ENCODE measurements around the gene TBL3. TPM values are rescaled to one million over a fixed set of nuclear protein-coding genes. Genes with fewer than 3 reads are reported as not detected.

TBL3 gene
- total RNA-seq, 1 experiment from 2014 or later: 73.4 TPM

DNA sequence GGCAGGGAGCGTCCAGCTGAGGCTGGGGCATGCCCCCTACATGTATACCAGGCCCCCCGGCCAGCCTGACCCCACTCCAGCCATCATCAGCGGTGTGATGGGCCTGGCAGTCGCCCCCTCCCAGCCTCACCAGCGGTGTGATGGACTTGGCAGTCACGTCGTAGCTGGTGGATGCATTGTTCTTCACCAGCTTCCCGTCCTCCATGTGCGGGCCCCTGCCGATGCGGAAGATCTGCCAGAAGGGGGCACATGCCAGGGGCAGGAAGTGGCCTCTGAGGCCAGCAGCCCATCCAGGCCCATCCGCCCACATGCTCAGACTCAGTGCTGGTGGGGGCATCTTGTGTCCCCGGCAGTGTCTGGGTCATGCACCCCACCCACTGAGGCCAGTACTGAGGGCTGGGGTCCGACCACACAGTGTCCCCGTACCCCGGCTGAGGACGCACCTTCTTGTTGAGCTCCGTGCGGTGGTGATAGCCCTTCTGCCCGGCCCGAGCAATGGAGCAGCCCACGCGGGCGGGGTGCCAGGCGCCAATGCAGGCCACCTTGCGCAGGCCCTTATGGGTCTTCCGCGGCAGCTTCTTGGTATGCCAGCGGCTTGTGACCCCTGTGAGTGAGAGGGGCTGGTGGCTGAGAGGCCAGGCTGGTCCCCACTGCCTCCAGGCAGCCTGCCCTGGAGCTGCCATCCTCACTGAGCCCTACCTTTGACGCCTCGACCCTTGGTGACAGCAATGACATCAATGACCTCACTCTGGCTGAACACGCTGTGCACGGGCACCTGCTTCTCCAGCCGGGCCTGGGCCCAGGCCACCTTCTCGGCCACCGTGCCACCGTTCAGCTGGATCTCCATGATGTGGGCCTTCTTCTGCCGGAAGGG, 25.1 kb upstream of the TBL3 start (continued):
- TF ChIP-seq FOXK1 (CRISPR knock-in tag; IDR thresholded peaks at IDR 0.05): no peak
- no peak for TF ChIP-seq NR2C2 (CRISPR knock-in tag; IDR thresholded peaks at IDR 0.05)
- TF ChIP-seq ZNF317 (CRISPR knock-in tag; IDR thresholded peaks at IDR 0.05; ENCODE audit: borderline replicate concordance, low read depth): no peak
- no peak for TF ChIP-seq TP53 (CRISPR knock-in tag; IDR thresholded peaks at IDR 0.05)
- no peak for TF ChIP-seq ZNF671 (CRISPR knock-in tag; IDR thresholded peaks at IDR 0.05)
- TF ChIP-seq, protein P1, sequence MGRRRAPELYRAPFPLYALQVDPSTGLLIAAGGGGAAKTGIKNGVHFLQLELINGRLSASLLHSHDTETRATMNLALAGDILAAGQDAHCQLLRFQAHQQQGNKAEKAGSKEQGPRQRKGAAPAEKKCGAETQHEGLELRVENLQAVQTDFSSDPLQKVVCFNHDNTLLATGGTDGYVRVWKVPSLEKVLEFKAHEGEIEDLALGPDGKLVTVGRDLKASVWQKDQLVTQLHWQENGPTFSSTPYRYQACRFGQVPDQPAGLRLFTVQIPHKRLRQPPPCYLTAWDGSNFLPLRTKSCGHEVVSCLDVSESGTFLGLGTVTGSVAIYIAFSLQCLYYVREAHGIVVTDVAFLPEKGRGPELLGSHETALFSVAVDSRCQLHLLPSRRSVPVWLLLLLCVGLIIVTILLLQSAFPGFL (CRISPR knock-in tag; IDR thresholded peaks at IDR 0.05; ENCODE audit: borderline replicate concordance): no peak
- TF ChIP-seq, protein P2, sequence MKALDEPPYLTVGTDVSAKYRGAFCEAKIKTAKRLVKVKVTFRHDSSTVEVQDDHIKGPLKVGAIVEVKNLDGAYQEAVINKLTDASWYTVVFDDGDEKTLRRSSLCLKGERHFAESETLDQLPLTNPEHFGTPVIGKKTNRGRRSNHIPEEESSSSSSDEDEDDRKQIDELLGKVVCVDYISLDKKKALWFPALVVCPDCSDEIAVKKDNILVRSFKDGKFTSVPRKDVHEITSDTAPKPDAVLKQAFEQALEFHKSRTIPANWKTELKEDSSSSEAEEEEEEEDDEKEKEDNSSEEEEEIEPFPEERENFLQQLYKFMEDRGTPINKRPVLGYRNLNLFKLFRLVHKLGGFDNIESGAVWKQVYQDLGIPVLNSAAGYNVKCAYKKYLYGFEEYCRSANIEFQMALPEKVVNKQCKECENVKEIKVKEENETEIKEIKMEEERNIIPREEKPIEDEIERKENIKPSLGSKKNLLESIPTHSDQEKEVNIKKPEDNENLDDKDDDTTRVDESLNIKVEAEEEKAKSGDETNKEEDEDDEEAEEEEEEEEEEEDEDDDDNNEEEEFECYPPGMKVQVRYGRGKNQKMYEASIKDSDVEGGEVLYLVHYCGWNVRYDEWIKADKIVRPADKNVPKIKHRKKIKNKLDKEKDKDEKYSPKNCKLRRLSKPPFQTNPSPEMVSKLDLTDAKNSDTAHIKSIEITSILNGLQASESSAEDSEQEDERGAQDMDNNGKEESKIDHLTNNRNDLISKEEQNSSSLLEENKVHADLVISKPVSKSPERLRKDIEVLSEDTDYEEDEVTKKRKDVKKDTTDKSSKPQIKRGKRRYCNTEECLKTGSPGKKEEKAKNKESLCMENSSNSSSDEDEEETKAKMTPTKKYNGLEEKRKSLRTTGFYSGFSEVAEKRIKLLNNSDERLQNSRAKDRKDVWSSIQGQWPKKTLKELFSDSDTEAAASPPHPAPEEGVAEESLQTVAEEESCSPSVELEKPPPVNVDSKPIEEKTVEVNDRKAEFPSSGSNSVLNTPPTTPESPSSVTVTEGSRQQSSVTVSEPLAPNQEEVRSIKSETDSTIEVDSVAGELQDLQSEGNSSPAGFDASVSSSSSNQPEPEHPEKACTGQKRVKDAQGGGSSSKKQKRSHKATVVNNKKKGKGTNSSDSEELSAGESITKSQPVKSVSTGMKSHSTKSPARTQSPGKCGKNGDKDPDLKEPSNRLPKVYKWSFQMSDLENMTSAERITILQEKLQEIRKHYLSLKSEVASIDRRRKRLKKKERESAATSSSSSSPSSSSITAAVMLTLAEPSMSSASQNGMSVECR (CRISPR knock-in tag; IDR thresholded peaks at IDR 0.05; ENCODE audit: borderline replicate concordance): no peak

DNA sequence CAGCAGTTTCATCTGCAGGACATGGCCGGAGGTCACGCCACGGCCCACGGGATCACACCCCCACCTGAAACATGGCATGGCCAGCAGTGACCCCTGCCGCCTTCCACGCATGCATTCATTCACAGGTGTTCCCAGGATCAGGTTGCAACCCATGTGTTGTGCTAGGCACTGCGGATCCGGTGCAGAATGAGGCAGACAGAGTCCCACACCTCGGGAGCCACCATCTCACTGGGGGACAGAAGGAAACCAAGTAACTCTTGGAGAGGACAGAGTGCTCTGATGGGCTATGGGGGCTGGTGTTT, 24.5 kb upstream of the TBL3 start:
- no peak overlapping the region for H3K27ac Mint-ChIP-seq
- H3K4me1 Mint-ChIP-seq: peaks cover 13% of the 10 kb centered on the region
- CTCF ChIA-PET: interaction anchor here (0.6 to 2.8 kb wide), 7 partner anchors 12 to 123 kb away, joined by 3 to 13 read pairs (median 4); no protein-coding TSS in a partner anchor
- H3K4me3 Mint-ChIP-seq: no peak overlapping the region
- no peaks in the 10 kb centered on the region for H3K36me3 Mint-ChIP-seq
- H3K9me3 Mint-ChIP-seq: no peaks in the 10 kb centered on the region
- ATAC-seq (no peak), DNase-seq (ENCODE audit: low spot score) (no peak)
- POLR2A ChIA-PET: interaction anchor here (1.9 kb wide), 1 partner anchor 17 kb away, joined by 6 read pairs; the partner anchor contains the start of gene RPS2
- TF ChIP-seq, protein P3, sequence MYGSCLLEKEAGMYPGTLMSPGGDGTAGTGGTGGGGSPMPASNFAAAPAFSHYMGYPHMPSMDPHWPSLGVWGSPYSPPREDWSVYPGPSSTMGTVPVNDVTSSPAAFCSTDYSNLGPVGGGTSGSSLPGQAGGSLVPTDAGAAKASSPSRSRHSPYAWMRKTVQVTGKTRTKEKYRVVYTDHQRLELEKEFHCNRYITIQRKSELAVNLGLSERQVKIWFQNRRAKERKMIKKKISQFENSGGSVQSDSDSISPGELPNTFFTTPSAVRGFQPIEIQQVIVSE (CRISPR knock-in tag; IDR thresholded peaks at IDR 0.05; ENCODE audit: borderline replicate concordance): no peak
- H3K27me3 Mint-ChIP-seq (ENCODE audit: low read depth): peaks cover 17% of the 10 kb centered on the region

DNA sequence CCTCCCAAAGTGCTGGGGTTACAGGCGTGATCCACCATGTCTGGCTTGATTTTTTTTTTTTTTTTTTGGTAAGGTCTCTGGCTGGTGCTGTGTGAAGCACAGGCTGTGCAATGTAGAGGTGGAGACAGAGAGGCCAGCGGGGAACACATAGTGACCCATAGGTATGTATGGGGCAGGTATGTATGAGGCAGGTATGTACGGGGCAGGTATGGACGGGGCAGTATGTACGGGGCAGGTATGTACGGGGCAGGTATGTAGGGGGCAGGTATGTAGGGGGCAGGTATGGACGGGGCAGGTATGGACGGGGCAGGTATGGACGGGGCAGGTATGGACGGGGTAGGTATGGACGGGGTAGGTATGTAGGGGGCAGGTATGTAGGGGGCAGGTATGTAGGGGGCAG, 22.3 kb upstream of the TBL3 start:
- CTCF ChIA-PET: interaction anchor here (1.0 kb wide), 1 partner anchor 20 kb away, joined by 3 read pairs; no protein-coding TSS in a partner anchor
- Mint-ChIP-seq H3K36me3 (no peaks in the 10 kb centered on the region), H3K4me1 (peaks cover 6% of the 10 kb centered on the region), H3K27me3 (ENCODE audit: low read depth) (peaks cover 11% of the 10 kb centered on the region; the same call in 1 of the 2 replicates), H3K27ac (no peak overlapping the region), H3K9me3 (no peaks in the 10 kb centered on the region), H3K4me3 (no peak overlapping the region)
- DNase-seq (ENCODE audit: low spot score) (no peak), ATAC-seq (no peak)
- TF ChIP-seq HMGA2 (CRISPR knock-in tag; IDR thresholded peaks at IDR 0.05) (no peak), MYBL2 (CRISPR knock-in tag; IDR thresholded peaks at IDR 0.05) (no peak), ZNF416 (CRISPR knock-in tag; IDR thresholded peaks at IDR 0.05) (no peak)
- TF ChIP-seq, protein P4, sequence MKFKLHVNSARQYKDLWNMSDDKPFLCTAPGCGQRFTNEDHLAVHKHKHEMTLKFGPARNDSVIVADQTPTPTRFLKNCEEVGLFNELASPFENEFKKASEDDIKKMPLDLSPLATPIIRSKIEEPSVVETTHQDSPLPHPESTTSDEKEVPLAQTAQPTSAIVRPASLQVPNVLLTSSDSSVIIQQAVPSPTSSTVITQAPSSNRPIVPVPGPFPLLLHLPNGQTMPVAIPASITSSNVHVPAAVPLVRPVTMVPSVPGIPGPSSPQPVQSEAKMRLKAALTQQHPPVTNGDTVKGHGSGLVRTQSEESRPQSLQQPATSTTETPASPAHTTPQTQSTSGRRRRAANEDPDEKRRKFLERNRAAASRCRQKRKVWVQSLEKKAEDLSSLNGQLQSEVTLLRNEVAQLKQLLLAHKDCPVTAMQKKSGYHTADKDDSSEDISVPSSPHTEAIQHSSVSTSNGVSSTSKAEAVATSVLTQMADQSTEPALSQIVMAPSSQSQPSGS (CRISPR knock-in tag; IDR thresholded peaks at IDR 0.05; ENCODE audit: borderline replicate concordance, low read depth): no peak
- TF ChIP-seq, protein P5, sequence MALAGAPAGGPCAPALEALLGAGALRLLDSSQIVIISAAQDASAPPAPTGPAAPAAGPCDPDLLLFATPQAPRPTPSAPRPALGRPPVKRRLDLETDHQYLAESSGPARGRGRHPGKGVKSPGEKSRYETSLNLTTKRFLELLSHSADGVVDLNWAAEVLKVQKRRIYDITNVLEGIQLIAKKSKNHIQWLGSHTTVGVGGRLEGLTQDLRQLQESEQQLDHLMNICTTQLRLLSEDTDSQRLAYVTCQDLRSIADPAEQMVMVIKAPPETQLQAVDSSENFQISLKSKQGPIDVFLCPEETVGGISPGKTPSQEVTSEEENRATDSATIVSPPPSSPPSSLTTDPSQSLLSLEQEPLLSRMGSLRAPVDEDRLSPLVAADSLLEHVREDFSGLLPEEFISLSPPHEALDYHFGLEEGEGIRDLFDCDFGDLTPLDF (CRISPR knock-in tag; IDR thresholded peaks at IDR 0.05): no peak
- POLR2A ChIA-PET: no interaction called here
